ENCODE results near the gene BABAM2.

DNA sequence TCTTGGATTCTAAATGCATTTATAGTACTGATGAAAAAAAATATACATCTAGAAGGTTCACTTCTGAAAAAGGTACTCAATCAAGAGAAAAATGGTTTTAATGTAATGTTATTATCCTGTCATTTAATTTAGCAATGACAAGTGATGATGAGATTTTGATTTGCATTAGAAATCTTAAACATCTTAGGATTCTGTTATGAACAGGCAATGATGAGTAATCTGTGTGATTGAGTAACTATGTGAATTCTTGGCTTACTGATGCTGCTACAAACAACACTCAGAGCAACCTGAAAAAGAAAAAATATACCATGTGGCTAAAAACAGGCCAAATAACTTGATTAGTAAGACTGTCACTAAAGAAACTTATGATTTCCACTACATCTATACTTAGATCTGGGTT, 30.4 kb upstream of the BABAM2 start:
- TF ChIP-seq, protein P1, sequence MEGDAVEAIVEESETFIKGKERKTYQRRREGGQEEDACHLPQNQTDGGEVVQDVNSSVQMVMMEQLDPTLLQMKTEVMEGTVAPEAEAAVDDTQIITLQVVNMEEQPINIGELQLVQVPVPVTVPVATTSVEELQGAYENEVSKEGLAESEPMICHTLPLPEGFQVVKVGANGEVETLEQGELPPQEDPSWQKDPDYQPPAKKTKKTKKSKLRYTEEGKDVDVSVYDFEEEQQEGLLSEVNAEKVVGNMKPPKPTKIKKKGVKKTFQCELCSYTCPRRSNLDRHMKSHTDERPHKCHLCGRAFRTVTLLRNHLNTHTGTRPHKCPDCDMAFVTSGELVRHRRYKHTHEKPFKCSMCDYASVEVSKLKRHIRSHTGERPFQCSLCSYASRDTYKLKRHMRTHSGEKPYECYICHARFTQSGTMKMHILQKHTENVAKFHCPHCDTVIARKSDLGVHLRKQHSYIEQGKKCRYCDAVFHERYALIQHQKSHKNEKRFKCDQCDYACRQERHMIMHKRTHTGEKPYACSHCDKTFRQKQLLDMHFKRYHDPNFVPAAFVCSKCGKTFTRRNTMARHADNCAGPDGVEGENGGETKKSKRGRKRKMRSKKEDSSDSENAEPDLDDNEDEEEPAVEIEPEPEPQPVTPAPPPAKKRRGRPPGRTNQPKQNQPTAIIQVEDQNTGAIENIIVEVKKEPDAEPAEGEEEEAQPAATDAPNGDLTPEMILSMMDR (IDR thresholded peaks at IDR 0.05; ENCODE audit: insufficient read depth, low read length, poor library complexity, severe bottlenecking): no peak
- no peak for TF ChIP-seq EZH2phosphoT487 (conservative IDR thresholded peaks at IDR 0.05; ENCODE audit: low read length)

All from SU-DHL-6 (cell line).